HCT116 (cell line): ENCODE results near the gene SPEN.
A peak's percentile ranks its signal among the peaks of the same experiment; 100 is the strongest.

ENCODE experiments used
- CTCF ChIP-seq, 3 experiments: fragments of 200-600 bp in 1 of 3; sonication (generic) in 1 of 3; IDR thresholded peaks in 2 of 3; conservative IDR thresholded peaks in 1 of 3; 2 replicates each; pipeline ENCODE4 v1.5.1; 2012 to 2017; ENCODE audit warnings: low read depth in 2 of 3, low read length in 2 of 3, antibody characterized with exemption in 1 of 3, borderline replicate concordance in 1 of 3, control low read depth in 1 of 3, mild to moderate bottlenecking in 1 of 3, mixed read lengths in 1 of 3, mixed run types in 1 of 3, moderate library complexity in 1 of 3; ENCODE audit not compliant: insufficient read depth in 1 of 3
- EZH2phosphoT487 ChIP-seq: fragments of 200-600 bp; IDR thresholded peaks from 2 replicates; pipeline ENCODE4 v1.6.1; 2018; ENCODE audit warnings: antibody characterized with exemption, borderline replicate concordance
- JUND ChIP-seq: IDR thresholded peaks from 2 replicates; pipeline ENCODE4 v1.6.1; 2012
- POLR2A ChIP-seq: IDR thresholded peaks from 2 replicates; pipeline ENCODE4 v1.7.0; 2011; ENCODE audit warnings: borderline replicate concordance; ENCODE audit not compliant: insufficient read depth, insufficient read length; ENCODE audit errors: extremely low read depth
- POLR2AphosphoS5 ChIP-seq: IDR thresholded peaks from 2 replicates; pipeline ENCODE4 v1.6.1; 2011; ENCODE audit warnings: mild to moderate bottlenecking, low read depth, low read length, moderate library complexity
- RAD21 ChIP-seq: IDR thresholded peaks from 2 replicates; pipeline ENCODE4 v1.6.1; 2012; ENCODE audit warnings: low read depth, mild to moderate bottlenecking
- YY1 ChIP-seq: IDR thresholded peaks from 2 replicates; pipeline ENCODE4 v1.6.1; 2011; ENCODE audit warnings: low read length, low read depth, moderate library complexity, mild to moderate bottlenecking; ENCODE audit not compliant: insufficient replicate concordance; ENCODE audit errors: extremely low read depth
- ZFX ChIP-seq: fragments of 450-650 bp; IDR thresholded peaks from 2 replicates; pipeline ENCODE4 v1.6.1; 2017
- TF ChIP-seq, protein P1 (sequence below): IDR thresholded peaks from 2 replicates; pipeline ENCODE4 v1.6.1; 2011; ENCODE audit warnings: mild to moderate bottlenecking, low read length, moderate library complexity; ENCODE audit not compliant: insufficient replicate concordance; ENCODE audit errors: extremely low read depth
- TF ChIP-seq, protein P2 (sequence below): IDR thresholded peaks from 2 replicates; pipeline ENCODE4 v1.6.1; 2012
- TF ChIP-seq, protein P3 (sequence below): IDR thresholded peaks from 2 replicates; pipeline ENCODE4 v1.6.1; 2012

- TF ChIP-seq POLR2A: no peak
- no peak for TF ChIP-seq EZH2phosphoT487
- no peak for TF ChIP-seq CTCF (IDR thresholded peaks at IDR 0.05 in 2 of 3, conservative IDR thresholded peaks at IDR 0.05 in 1 of 3; ENCODE audit: borderline replicate concordance in 1 of 3, insufficient read depth in 1 of 3, low read depth in 2 of 3, low read length in 2 of 3)
- TF ChIP-seq, protein P1, sequence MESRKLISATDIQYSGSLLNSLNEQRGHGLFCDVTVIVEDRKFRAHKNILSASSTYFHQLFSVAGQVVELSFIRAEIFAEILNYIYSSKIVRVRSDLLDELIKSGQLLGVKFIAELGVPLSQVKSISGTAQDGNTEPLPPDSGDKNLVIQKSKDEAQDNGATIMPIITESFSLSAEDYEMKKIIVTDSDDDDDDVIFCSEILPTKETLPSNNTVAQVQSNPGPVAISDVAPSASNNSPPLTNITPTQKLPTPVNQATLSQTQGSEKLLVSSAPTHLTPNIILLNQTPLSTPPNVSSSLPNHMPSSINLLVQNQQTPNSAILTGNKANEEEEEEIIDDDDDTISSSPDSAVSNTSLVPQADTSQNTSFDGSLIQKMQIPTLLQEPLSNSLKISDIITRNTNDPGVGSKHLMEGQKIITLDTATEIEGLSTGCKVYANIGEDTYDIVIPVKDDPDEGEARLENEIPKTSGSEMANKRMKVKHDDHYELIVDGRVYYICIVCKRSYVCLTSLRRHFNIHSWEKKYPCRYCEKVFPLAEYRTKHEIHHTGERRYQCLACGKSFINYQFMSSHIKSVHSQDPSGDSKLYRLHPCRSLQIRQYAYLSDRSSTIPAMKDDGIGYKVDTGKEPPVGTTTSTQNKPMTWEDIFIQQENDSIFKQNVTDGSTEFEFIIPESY: no peak
- TF ChIP-seq, protein P2, sequence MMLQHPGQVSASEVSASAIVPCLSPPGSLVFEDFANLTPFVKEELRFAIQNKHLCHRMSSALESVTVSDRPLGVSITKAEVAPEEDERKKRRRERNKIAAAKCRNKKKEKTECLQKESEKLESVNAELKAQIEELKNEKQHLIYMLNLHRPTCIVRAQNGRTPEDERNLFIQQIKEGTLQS: no peak
- TF ChIP-seq RAD21: no peak
- TF ChIP-seq POLR2AphosphoS5: no peak
- TF ChIP-seq ZFX: peak; percentile 16; the same call in 1 of the 2 replicates
- TF ChIP-seq, protein P3, sequence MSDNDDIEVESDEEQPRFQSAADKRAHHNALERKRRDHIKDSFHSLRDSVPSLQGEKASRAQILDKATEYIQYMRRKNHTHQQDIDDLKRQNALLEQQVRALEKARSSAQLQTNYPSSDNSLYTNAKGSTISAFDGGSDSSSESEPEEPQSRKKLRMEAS: no peak
- no peak for TF ChIP-seq YY1
- TF ChIP-seq JUND: no peak
Measured at GRCh38 chr1:15941044-15941840, 93.7 kb downstream of the SPEN start.
